Activated T-cell treated with anti-CD3 and anti-CD28 coated beads for 24 hours (primary cell): ENCODE data around the gene ZRANB1.
"Not testable (repeated sequence)": the region's sequence is repeated elsewhere in the genome, so short reads cannot be mapped to it uniquely, and the experiment has no call there.

Source experiments
- DNase-seq: peaks from one replicate; pipeline ENCODE4 v3.0.0-alpha.2; 2020; ENCODE audit warnings: low read depth

Gene ZRANB1

DNA sequence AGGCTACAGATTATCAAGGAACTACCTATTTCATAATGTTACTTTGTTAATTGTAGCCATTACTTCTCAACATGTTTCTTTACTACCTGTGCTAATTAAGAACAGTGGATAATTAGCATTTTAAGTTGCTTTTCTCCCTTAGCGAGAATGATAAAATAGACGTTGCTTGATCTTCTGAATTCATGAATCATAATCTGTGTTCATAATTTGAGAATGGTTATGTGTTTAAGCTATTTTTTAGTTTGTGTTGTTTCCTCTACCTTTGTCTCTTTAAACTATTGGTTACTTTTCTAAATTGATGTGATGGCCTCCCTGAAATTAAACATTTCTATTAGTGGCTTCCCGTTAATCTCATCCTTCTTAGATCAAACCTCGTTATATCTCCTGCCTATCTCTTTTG, at the start of gene ZRANB1:
TSS of gene ZRANB1 (plus strand) at position 301 of the 400 bp plus-strand sequence. CDS start 371 bp downstream, outside the sequence.
- no peak for DNase-seq

DNA sequence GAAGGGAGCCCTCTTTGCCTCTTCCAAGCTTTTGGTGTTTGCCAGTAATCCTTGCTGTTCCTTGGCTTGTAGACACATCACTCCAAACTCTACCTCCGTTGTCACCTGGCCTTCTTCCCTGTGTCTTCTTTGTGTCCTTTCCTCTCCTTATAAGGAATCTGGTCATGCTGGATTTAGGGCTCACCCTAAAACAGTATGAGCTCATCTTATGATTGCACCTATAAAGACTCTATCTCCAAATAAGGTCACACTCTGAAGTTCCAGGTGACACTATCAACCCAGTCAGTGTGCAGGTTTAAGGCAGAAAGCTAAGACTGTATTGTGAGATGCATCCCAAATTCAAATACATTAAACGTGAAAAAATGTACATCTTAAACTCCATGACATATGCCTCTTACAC, 49.0 kb upstream of the ZRANB1 start:
- no peak for DNase-seq

DNA sequence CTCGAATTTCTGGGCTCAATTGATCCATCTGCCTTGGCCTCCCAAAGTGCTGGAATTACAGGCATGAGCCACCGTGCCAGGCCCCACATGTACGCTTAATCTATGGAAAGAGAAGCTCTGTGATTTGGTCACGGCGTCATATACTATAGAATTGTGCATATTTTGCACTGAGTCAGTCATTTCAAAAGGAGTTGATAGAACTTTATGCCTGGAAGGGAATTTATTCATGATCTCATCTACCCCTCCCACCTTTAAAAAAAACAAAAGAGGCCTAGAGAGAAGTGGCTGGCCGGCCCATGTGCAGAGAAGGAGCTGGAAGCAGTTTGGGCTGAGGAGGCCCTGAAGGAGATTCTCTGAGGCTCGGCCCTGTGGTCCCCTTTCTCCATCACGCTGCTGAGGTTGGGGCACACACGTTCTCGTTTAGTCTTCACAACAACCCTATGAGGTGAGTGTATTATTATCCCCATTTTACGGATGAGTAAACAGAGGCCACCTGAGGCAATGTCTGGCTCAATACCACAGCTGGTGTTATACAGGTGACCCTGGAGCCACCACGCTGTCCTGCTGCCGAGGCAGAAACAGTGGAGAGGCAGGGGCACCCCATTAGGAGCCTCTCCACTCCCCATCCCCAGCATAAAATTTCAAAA, 47.2 kb upstream of the ZRANB1 start:
- DNase-seq = no peak

GRCh38 chr10:124896751-124897150, 45.2 kb upstream of the ZRANB1 start:
- DNase-seq = no peak

DNA sequence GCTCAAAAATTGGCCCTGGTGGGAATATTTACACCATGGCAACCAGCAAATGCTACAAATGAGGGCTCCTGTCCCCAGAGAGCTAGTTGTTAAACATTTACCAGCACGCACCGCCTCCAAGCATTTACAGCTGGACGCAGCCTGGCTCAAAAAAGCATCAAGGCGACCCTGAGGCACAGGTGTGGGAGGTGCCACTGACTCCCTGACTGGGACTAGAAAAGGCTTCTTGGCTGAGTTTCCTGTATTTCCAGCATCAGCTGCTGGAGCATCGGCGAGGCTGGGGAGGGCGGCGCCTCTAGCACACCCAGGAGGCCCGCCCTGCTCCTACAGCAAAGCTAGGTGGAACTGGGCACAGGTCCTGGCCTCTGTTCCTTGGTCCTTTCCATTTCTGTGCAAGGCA, 43.5 kb upstream of the ZRANB1 start:
- no peak for DNase-seq

DNA sequence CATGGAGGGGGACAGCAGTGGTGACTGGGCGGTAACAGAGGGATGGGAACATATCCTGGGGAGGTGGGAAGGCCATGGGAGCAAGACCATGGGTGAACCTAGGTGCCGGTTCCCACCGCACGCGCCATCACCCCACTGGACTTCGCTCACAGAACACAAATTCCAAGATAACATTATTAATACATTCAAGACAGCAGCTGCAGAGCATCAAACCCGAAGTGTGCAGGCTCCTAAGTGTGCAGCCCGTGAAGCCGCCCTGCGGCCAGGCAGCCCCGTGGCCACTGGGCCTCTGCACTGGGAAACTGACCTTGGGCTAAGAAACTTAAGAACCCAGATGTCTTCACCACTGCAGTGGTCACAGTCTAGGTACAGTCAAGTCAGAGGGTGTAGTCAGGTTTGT, 42.8 kb upstream of the ZRANB1 start:
- no peak for DNase-seq

DNA sequence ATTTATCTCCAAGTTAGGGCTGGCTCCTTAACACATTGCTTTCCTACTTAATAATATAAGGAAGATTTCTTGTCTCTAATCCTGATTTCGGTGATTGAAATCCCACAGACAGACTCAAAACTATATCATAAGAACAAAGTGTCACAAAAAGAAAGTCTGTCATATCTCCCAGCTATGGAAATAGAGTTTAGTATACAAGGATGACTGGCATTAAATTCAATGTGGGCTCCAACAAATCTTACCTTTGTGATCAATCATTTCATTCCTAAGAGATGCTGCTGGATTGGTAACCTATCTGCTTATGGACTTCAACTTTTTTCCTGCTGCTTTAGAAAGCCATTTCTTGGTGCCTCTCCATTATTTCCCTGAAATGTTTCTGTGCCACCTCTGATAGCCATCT, 39.5 kb upstream of the ZRANB1 start:
- DNase-seq = no peak

- no peak for DNase-seq
Measured at GRCh38 chr10:124903111-124903510, 38.8 kb upstream of the ZRANB1 start.

GRCh38 chr10:124904796-124905195, 37.1 kb upstream of the ZRANB1 start:
- DNase-seq = no peak

DNA sequence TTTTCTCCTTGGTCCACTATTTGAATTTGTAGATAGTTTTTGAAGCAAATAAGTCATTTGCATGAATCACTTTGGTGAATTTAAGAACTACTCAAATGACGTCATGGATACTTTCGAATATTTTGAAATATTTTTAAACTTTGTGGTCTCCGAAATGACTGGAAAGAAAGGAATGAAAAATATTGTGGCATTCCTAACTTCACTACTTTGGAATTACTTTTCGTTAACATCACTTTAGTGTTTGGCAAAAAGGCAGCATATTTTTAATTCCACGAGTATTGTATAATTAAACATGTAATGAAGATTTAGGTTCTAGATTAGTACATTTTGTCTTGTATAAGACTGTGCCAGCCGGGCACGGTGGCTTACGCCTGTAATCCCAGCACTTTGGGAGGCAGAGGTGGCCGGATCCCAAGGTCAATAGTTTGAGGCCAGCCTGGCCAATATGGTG, 35.3 kb upstream of the ZRANB1 start:
- no peak for DNase-seq

GRCh38 chr10:124909563-124909962, 32.4 kb upstream of the ZRANB1 start:
- DNase-seq = no peak

- DNase-seq = no peak
Measured at GRCh38 chr10:124911124-124912067, 30.5 kb upstream of the ZRANB1 start.

DNA sequence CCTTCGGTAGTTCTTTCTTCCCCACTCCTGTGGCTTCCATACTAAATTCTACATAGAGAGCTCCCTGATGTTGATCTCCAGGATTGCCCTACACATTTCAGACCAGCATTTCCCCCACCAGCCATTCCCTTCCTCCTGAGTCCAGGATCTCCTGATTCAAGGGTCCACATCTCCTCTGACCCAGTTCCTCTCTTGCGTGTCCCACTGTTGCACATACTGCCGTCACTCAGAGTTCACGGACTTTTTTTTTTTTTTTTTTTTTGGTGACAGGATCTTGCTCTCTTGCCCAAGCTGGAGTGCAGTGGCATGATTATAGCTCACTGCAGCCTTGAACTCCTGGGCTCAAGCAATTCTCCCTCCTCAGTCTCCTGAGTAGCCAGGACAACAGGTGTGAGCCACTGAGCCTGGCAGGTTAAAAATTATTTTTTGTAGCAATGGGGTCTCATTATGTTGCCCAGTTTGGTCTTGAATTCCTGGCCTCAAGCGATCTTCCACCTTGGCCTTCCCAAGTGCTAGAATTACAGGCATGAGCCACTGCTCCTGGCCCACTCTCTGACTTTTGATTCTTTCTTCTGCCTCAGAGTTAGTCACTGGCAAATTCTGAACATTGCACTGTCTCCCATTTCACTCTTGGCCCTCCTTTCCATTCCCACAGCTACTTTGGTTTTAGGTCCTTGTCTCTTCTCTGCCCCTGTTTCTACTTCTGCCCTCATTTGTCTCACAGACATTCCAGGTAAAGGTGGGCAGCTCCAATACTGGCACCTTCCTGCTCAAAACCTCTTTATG, 29.6 kb upstream of the ZRANB1 start:
- DNase-seq = no peak

GRCh38 chr10:124913167-124913566, 28.8 kb upstream of the ZRANB1 start:
- no peak for DNase-seq

DNA sequence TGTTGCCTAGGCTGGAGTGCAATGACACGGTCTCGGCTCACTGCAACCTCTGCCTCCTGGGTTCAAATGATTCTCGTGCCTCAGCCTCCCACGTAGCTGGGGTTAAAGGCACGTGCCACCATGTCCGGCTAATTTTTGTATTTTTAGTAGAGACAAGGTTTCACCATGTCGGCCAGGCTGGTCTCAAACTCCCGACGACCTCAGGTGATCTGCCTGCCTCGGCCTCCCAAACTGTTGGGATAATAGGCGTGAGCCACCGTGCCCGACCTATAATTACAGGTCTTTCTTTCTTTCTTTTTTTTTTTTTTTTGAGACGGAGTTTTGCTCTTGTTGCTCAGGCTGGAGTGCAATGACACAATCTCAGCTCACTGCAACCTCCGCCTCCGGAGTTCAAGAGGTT, 27.5 kb upstream of the ZRANB1 start:
- not testable (repeated sequence) for DNase-seq

GRCh38 chr10:124916098-124916584, 25.8 kb upstream of the ZRANB1 start:
- DNase-seq = peak; percentile 1

DNA sequence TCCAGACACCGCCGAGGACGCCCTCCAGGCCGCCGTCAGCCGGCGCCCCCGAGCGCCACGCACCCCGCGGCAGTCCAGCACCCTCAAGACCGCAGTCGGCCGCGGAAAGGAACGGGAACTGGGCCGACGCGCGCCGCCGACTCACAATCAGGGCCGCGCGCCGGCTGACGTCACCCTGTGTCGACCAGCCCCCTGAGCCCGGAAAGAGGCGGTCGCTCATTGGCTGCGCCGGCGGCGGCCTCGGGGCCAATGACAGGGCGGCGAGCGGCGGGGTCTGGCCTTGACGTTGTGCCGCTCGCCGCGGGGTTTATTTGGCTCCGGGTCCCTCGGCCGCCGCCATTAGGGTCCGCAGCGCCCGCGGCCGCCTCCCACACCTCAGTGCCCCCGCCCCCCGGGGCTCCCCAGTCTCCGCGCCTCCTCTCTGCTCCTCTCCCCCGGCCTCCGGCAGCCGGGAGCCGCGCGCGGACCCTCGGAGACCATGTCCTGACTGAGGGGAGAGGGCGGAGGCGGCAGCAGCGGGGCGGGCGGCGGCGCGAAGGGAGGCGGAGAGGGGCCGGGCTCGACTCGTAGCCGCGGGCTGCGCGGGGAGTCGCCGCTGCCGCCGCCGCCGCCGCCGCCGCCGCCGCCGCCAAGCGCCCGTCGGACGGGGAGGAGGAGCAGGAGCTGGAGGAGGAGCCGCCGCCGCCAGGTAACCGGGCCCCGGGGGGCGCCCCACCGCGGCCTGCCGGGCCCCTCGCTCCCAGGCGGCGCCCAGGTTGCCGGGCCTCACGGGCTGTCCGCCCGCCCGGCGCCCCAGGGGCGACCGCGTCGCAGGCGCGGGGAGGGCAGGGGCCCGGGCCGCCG, 25.1 kb upstream of the ZRANB1 start:
- DNase-seq = peak; percentile 95

DNA sequence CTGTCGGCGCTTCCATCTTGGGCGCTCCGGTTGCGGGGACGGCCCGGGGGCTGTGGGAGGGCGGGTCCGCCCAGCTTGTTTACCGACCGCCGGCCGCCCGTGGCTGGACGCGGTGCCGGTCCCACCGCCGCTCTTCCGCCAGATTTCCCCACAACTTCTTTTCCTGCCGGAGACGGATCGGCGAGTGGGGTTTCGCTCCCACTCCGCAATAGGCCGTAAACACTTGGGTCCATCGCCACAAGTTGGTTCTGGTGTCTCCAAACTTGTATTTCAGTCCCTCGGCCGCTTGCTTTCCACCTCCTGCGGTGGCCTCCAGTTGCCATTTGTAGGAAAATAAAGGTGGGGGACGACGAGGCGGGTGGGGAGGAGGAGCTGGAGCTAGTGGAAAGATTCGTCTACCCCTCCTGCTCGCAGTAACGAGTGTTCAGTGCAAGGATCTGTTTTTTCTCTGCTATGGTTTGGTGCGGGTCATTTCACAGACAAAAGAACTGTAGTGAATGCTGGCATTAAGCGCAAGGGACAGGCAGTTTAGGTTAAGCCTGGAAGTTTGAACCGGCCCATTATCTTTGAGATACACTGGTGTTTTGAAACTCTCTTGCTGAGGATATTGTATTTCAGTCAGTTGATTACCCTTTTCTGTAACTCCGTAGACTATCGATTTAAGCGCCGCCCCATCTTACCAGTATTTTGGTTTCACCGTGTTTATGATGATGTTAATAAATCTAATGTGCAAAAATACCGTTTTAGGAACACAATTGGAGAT, 24.3 kb upstream of the ZRANB1 start:
- DNase-seq = peak; percentile 17

DNA sequence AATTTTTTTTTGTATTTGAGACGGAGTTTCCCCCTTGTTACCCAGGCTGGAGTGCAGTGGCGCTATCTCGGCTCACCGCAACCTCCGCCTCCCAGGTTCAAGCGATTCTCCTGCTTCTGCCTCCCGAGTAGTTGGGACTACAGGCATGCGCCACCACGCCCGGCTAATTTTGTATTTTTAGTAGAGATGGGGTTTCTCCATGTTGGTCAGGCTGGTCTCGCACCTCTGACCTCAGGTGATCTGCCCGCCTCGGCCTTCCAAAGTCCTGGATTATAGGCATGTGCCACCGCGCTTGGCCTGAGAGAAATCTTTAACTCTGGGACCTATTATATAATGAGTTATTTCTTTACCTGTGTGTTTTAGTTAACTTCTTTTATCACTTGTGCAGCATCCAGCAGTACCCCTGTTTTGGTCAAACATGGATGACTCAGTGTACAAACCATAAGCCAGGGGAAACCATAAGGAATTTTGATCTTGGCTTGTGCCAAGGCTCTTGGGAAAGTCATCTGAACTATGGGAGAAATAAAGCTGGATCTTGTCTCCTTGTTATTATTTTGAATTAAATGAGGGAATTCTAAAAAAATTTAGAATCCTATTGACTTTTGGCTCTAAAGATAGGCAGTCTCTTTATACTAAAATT, 23.6 kb upstream of the ZRANB1 start:
- DNase-seq = no peak

DNA sequence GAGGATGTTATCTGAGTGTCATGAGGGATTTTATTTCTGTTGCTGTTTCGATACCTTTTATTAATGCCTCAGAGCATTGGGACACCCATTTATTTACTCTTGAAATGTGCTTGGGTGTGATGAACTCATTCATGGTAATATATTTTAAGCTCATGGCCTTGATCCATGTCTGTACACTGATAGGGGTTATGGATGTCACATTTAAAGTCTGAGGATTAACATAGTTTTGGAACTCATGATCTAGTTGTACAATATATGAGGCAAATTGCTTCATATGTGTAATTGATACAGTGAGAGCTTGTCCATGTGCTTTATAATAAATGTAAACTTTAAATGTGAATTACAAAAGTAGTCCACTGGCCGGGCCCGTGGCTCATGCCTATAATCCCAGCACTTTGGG, 23.0 kb upstream of the ZRANB1 start:
- DNase-seq = no peak
